Upper lobe of left lung (tissue), 4 donors: ENCODE results near the gene UTRN.

ENCODE experiments used
- CTCF ChIP-seq, 6 experiments: fragments of 450-650 bp in 4 of 6; fragments of 200-600 bp in 2 of 6; sonication (generic) in 2 of 6; IDR thresholded peaks; one replicate each; pipeline ENCODE4 v1.5.1; 2016 to 2019; ENCODE audit warnings: antibody characterized with exemption in 6 of 6
- POLR2A ChIP-seq, 4 donors: fragments of 450-650 bp; IDR thresholded peaks; one replicate each; pipeline ENCODE4 v1.5.1; 2016 to 2017; ENCODE audit warnings: antibody characterized with exemption in 4 of 4, mild to moderate bottlenecking in 2 of 4

DNA sequence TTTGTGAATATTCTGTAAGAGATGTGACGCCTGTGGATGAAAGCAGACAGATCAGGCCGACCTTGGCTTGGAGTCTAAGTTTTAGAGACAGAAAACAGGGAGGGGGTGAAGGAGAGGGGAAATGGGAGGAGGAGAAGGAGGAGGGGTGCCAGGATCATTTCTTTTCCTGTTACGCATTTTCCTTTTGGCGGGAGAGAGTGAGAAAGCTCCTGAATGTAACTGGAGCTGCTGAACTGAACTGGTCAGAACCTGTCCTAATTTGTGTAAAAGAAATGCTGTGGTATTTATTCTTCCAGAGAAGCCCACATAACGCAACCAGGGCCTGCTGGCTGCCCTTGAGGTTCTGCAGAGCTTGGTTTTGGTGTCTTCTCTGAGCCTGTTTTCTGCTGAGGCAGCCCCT is 41.9 kb downstream of the UTRN start:
- TF ChIP-seq CTCF (IDR thresholded peaks at IDR 0.05) (no peak), POLR2A (IDR thresholded peaks at IDR 0.05) (no peak)
